ENCODE measurements around the gene ATL2.
"Not testable (repeated sequence)": the region's sequence is repeated elsewhere in the genome, so short reads cannot be mapped to it uniquely, and the experiment has no call there.

ATL2 gene

GRCh38 chr2:38260469-38260868 lies 116.6 kb downstream of the ATL2 start:
- no peak overlapping the region for H3K4me3 ChIP-seq (ENCODE audit: low read depth, low read length)
- no peak for DNase-seq (ENCODE audit: low read depth)
- TF ChIP-seq CTCF (conservative IDR thresholded peaks at IDR 0.05; ENCODE audit: low read depth, low read length) = no peak

DNA sequence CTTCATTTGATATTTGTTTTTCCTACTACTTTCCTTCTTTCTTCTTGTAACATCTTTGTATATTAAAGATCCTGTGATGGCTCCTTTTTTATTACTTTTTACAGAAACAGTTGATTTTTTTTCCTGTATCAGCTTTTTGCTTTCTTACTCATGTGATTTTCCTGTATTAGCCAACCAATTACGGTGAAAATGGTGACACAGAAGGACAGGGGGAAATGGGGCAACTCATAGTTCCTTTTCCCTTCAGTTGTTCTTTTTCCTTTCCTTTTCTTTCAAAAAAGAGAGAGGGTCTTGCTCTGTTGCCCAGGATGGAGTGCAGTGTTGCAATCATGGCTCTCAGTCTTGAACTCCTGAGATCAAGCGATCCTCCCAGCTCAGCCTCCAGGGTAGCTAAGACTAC lies 117.8 kb downstream of the ATL2 start:
- H3K4me3 ChIP-seq (ENCODE audit: low read depth, low read length) = no peak overlapping the region
- no peak for TF ChIP-seq CTCF (conservative IDR thresholded peaks at IDR 0.05; ENCODE audit: low read depth, low read length)
- DNase-seq (ENCODE audit: low read depth) = no peak

- H3K4me3 ChIP-seq (ENCODE audit: low read depth, low read length); DNase-seq (ENCODE audit: low read depth): not testable (repeated sequence)
Measured at GRCh38 chr2:38257680-38258079, 119.4 kb downstream of the ATL2 start.

- no peak for DNase-seq (ENCODE audit: low read depth)
- no peak for TF ChIP-seq CTCF (conservative IDR thresholded peaks at IDR 0.05; ENCODE audit: low read depth, low read length)
- no peak overlapping the region for H3K4me3 ChIP-seq (ENCODE audit: low read depth, low read length)
Measured at GRCh38 chr2:38256610-38257009, 120.5 kb downstream of the ATL2 start.

GRCh38 chr2:38255211-38255610 lies 121.9 kb downstream of the ATL2 start:
- no peak for DNase-seq (ENCODE audit: low read depth)
- TF ChIP-seq CTCF (conservative IDR thresholded peaks at IDR 0.05; ENCODE audit: low read depth, low read length) = no peak

DNA sequence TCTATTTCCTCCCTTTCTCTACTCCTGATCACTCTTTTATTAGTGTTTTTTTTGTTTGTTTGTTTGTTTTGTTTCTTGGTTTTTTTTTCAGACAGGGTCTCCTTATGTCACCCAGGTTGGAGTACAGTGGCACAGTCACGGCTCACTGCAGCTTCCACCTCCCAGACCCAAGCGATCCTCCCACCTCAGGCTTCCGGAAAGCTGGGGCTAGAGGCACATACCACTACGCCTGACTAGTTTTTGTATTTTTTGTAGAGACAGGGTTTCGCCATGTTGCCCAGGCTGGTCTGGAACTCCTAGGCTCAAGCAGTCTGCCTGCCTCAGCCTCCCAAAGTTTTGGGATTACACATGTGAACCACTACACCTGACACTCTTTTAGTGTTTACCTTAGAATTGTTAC lies 122.3 kb downstream of the ATL2 start:
- DNase-seq (ENCODE audit: low read depth) = no peak
- H3K4me3 ChIP-seq (ENCODE audit: low read depth, low read length) = no peak overlapping the region
- no peak for TF ChIP-seq CTCF (conservative IDR thresholded peaks at IDR 0.05; ENCODE audit: low read depth, low read length)

More at GRCh38 chr2:38255211-38255610, 121.9 kb downstream of the ATL2 start:
- H3K4me3 ChIP-seq (ENCODE audit: low read depth, low read length) = no peak overlapping the region

DNA sequence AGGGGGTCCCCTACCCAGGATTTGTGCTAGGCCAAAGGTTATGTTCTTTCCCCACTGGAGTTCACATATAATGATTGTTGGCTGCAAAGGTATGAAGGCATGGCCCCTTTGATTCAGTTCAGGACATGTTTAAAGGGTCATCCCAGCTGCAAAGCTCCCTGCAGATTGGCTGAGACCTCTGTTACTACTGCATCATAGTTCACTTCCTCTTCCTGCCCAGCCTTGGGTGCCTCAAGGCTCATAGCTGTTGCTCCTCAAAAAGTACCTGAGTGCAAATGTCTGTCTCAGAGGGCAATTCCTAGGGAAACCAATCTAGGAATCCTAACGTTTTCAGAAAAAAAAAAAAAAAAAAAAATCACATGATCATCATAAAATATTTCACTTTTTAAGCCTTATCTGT lies 125.1 kb downstream of the ATL2 start:
- DNase-seq (ENCODE audit: low read depth) = no peak
- no peak overlapping the region for H3K4me3 ChIP-seq (ENCODE audit: low read depth, low read length)
- TF ChIP-seq CTCF (conservative IDR thresholded peaks at IDR 0.05; ENCODE audit: low read depth, low read length) = no peak

DNA sequence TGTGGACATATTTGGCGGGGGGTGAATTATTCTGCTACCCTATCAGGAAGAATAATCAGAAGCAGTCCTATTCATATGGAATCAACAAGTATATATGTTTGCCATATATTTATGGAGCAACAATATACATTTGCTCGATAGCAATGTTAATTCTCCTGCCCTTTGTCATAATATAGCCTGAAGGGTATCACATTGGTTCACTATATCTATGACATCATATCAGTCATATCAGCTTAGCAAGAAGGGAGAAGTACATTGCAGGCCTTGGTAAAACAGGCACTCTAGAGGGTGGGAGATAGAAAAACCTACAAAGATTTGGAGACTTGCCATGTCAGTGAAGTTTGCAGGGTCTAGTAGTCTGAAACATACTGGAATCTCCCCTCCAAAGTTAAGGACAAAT lies 128.4 kb downstream of the ATL2 start:
- H3K4me3 ChIP-seq (ENCODE audit: low read depth, low read length) = no peak overlapping the region
- DNase-seq (ENCODE audit: low read depth) = no peak
- TF ChIP-seq CTCF (conservative IDR thresholded peaks at IDR 0.05; ENCODE audit: low read depth, low read length) = no peak

All from choroid plexus epithelial cell (primary cell).